ENCODE measurements around the gene DLG4.

Gene DLG4

GRCh38 chr17:7238420-7239090 lies 18.9 kb upstream of the DLG4 start (continued):
- TF ChIP-seq ZNF202 (tag by site-specific recombination; IDR thresholded peaks at IDR 0.05; ENCODE audit: borderline replicate concordance) (no peak; the same call in 1 of the 2 replicates), ZBTB17 (tag by site-specific recombination; IDR thresholded peaks at IDR 0.05) (no peak), ZFP41 (tag by site-specific recombination; IDR thresholded peaks at IDR 0.05; ENCODE audit: borderline replicate concordance) (no peak), ZNF707 (tag by site-specific recombination; IDR thresholded peaks at IDR 0.05) (no peak), ZNF664 (tag by site-specific recombination; IDR thresholded peaks at IDR 0.05) (no peak), GLI2 (tag by site-specific recombination; IDR thresholded peaks at IDR 0.05; ENCODE audit: borderline replicate concordance, low read depth) (no peak), ZBTB20 (tag by site-specific recombination; IDR thresholded peaks at IDR 0.05) (peak; percentile 93), ZBTB26 (tag by site-specific recombination; optimal IDR thresholded peaks at IDR 0.05) (no peak), ZBTB7A (tag by site-specific recombination; IDR thresholded peaks at IDR 0.05; ENCODE audit: low read depth) (peak; percentile 57; the same call in 1 of the 2 replicates), ZNF639 (tag by site-specific recombination; IDR thresholded peaks at IDR 0.05) (no peak), ZFP69B (tag by site-specific recombination; IDR thresholded peaks at IDR 0.05) (0 out of 2 replicates have a peak, but pooled peaks have one; percentile 21), ZNF660 (tag by site-specific recombination; IDR thresholded peaks at IDR 0.05) (no peak), BCL11A (tag by site-specific recombination; IDR thresholded peaks at IDR 0.05; ENCODE audit: low read depth) (no peak), ZNF398 (tag by site-specific recombination; IDR thresholded peaks at IDR 0.05) (no peak), ZNF530 (tag by site-specific recombination; IDR thresholded peaks at IDR 0.05; ENCODE audit: low read depth) (no peak), GLIS1 (tag by site-specific recombination; IDR thresholded peaks at IDR 0.05) (peak; percentile 30; the same call in 1 of the 2 replicates), GLIS2 (tag by site-specific recombination; IDR thresholded peaks at IDR 0.05) (no peak; the same call in 1 of the 2 replicates), ZBTB1 (tag by site-specific recombination; IDR thresholded peaks at IDR 0.05) (no peak), KLF10 (tag by site-specific recombination; IDR thresholded peaks at IDR 0.05) (no peak), ZNF623 (tag by site-specific recombination; IDR thresholded peaks at IDR 0.05) (peak; percentile 16; the same call in 1 of the 2 replicates), ZBTB10 (tag by site-specific recombination; IDR thresholded peaks at IDR 0.05) (0 out of 2 replicates have a peak, but pooled peaks have one; percentile 8), TSHZ1 (tag by site-specific recombination; IDR thresholded peaks at IDR 0.05; ENCODE audit: borderline replicate concordance) (no peak), ZNF211 (tag by site-specific recombination; IDR thresholded peaks at IDR 0.05; ENCODE audit: low read depth) (no peak), KLF17 (tag by site-specific recombination; IDR thresholded peaks at IDR 0.05) (no peak), ZNF362 (tag by site-specific recombination; IDR thresholded peaks at IDR 0.05) (no peak), ZNF777 (tag by site-specific recombination; IDR thresholded peaks at IDR 0.05; ENCODE audit: borderline replicate concordance) (0 out of 2 replicates have a peak, but pooled peaks have one; percentile 17)

Measured in HEK293 (cell line).